PC-3 (cell line): ENCODE results near the gene CELA3A.

Experiments
- EZH2phosphoT487 ChIP-seq: fragments of 300-600 bp; sonication (generic); IDR thresholded peaks from 2 replicates; pipeline ENCODE4 v1.6.1; 2018; ENCODE audit warnings: mild to moderate bottlenecking, antibody characterized with exemption, low read length, borderline replicate concordance
- TF ChIP-seq, protein P1 (sequence below): fragments of 300-600 bp; sonication (generic); conservative IDR thresholded peaks from 2 replicates; pipeline ENCODE4 v1.5.1; 2017; ENCODE audit warnings: antibody characterized with exemption, low read depth, mild to moderate bottlenecking, low read length

DNA sequence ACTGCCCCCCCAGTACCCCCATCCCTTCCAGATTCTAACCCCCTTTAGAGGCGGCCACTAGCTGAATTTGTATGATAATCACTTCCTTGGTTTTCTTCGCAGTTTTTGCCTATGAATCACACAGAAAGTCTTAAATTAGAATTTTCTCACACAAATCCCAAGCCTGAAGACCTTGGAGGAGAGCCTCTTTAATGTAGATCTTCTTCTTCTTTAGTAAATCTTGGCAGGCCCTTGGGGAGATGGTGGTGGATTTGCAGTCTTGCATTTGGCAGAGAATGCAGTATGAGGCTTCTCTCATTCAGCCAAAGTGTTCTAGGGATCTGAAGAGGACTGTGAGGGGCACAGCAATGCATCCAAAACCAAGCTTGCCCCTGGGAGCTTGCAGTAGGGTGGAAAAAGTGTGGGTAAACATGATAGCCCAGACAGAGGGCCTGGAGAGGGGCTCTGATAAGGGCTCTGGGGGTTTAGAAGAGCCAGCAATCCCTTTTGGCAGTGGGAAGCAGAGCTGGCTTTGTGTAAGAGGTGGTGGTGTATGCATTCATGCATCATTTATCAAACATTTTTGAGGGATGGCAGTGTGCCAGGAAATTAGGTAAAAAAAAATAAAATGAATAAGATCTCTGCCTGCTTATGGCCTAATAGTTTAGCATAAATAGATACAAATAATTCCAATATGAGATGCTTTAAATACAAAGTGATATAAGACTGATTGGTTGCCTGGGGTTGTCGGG, 43.4 kb downstream of the CELA3A start:
- TF ChIP-seq, protein P1, sequence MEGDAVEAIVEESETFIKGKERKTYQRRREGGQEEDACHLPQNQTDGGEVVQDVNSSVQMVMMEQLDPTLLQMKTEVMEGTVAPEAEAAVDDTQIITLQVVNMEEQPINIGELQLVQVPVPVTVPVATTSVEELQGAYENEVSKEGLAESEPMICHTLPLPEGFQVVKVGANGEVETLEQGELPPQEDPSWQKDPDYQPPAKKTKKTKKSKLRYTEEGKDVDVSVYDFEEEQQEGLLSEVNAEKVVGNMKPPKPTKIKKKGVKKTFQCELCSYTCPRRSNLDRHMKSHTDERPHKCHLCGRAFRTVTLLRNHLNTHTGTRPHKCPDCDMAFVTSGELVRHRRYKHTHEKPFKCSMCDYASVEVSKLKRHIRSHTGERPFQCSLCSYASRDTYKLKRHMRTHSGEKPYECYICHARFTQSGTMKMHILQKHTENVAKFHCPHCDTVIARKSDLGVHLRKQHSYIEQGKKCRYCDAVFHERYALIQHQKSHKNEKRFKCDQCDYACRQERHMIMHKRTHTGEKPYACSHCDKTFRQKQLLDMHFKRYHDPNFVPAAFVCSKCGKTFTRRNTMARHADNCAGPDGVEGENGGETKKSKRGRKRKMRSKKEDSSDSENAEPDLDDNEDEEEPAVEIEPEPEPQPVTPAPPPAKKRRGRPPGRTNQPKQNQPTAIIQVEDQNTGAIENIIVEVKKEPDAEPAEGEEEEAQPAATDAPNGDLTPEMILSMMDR: no peak
- no peak for TF ChIP-seq EZH2phosphoT487
